ENCODE data around the gene FHOD3. TPM values are rescaled to one million over a fixed set of nuclear protein-coding genes. Genes with fewer than 3 reads are reported as not detected.
A peak's percentile ranks its signal among the peaks of the same experiment; 100 is the strongest.

Gene FHOD3
- total and polyA plus RNA-seq, 2 of the 13 experiments (the other 11 are each of a cell fraction or from before 2014, with no cell fraction given), result 0.07 TPM; not detected in 1

GRCh38 chr18:36284671-36285295 lies 12.7 kb upstream of the FHOD3 start:
- POLR2A ChIA-PET, result interaction anchor here (1.0 kb wide), 1 partner anchor 189 kb away, joined by 3 read pairs; no protein-coding TSS in a partner anchor
- TF ChIP-seq STAG1 (CRISPR knock-in tag; IDR thresholded peaks at IDR 0.05) (peak; percentile 99), RAD21 (CRISPR knock-in tag; IDR thresholded peaks at IDR 0.05) (peak; percentile 81), CTCF (CRISPR knock-in tag; IDR thresholded peaks at IDR 0.05) (peak; percentile 86), ZNF383 (CRISPR knock-in tag; IDR thresholded peaks at IDR 0.05; ENCODE audit: borderline replicate concordance) (no peak), KAT2B (IDR thresholded peaks at IDR 0.05; ENCODE audit: borderline replicate concordance, low read depth, low read length) (no peak), IRF2 (CRISPR knock-in tag; IDR thresholded peaks at IDR 0.05) (no peak), SMC3 (IDR thresholded peaks at IDR 0.05; ENCODE audit: low read length) (peak; percentile 98), KDM5A (IDR thresholded peaks at IDR 0.05; ENCODE audit: borderline replicate concordance, low read length) (no peak)
- ATAC-seq (peak; percentile 53), DNase-seq (ENCODE audit: low spot score) (peak; percentile 62), FAIRE-seq (peak; percentile 82)
- Histone ChIP-seq H3K9me3 (ENCODE audit: low read length) (peaks cover 8% of the 10 kb centered on the region), H3K27ac (ENCODE audit: extremely low read length, insufficient read depth, low read length) (no peak overlapping the region), H3K4me1 (ENCODE audit: insufficient read depth, low read length) (0 out of 2 replicates have a peak, but pooled peaks cover 7% of the 10 kb centered on the region), H4K20me1 (ENCODE audit: insufficient read depth, low read length) (no peaks in the 10 kb centered on the region), H2AFZ (ENCODE audit: low read length) (no peak overlapping the region), H3K4me3 (replicated peaks in 1 of 3; ENCODE audit: insufficient read depth in 1 of 3, low read depth in 2 of 3, low read length in 3 of 3) (no peak overlapping the region), H3K27me3 (ENCODE audit: control insufficient read depth in 1 of 2, insufficient read depth in 2 of 2, low read length in 2 of 2) (no peaks in the 10 kb centered on the region), H3K36me3 (replicated peaks in 1 of 2; ENCODE audit: control insufficient read depth in 1 of 2, insufficient read depth in 2 of 2, low read length in 2 of 2) (no peaks in the 10 kb centered on the region), H3K9ac (ENCODE audit: insufficient read depth, low read depth, low read length) (no peak overlapping the region), H3K79me2 (ENCODE audit: insufficient read depth, low read length) (no peaks in the 10 kb centered on the region), H3K4me2 (ENCODE audit: low read depth, low read length) (no peak overlapping the region)
- CTCF ChIA-PET (ENCODE audit: low intra/inter-chr PET ratio, low total read pairs), result interaction anchor here (1.2 to 5.2 kb wide), 2 partner anchors 189 to 267 kb away, joined by 6 to 79 read pairs; no protein-coding TSS in a partner anchor
- intact Hi-C loops (cut with micrococcal nuclease; ENCODE audit: unreplicated experiment) (loop anchor here (1.0 to 10.0 kb wide), 4 partner anchors 98 to 530 kb away; partner anchors contain the start of gene MOCOS), in situ Hi-C loops (cut with HindIII; ENCODE audit: extremely low pct_ligation_motif_present, low pct_unique_long_range_greater_than_20kb) (loop anchor here (5.0 to 10.0 kb wide), 3 partner anchors 192 to 527 kb away; no protein-coding TSS in a partner anchor)
- no TSS peak for BruUV-seq (replicated peaks)
- 15% methylated on average over 6 of the region's 6 CpGs for WGBS (ENCODE audit: low lambda C conversion rate)

Data from HepG2 (cell line).